PFSK-1 (cell line): ENCODE measurements around the gene PTBP3.

Experiments used
- FOXP2 ChIP-seq: optimal IDR thresholded peaks from 2 replicates; pipeline ENCODE3; 2011; ENCODE audit warnings: borderline replicate concordance, control low read depth, inconsistent platforms; ENCODE audit not compliant: insufficient read depth; ENCODE audit errors: extremely low read length, extremely low read depth
- POLR2AphosphoS5 ChIP-seq: IDR thresholded peaks from 2 replicates; pipeline ENCODE4 v1.6.1; 2012; ENCODE audit warnings: low read depth, mild to moderate bottlenecking, control low read depth, low read length, moderate library complexity
- REST ChIP-seq, 2 experiments: IDR thresholded peaks; 2 replicates each; pipeline versions ENCODE4 v1.6.1 to v1.8.0; 2011 to 2012; ENCODE audit warnings: low read depth in 2 of 2, low read length in 2 of 2, control low read depth in 1 of 2, inconsistent platforms in 1 of 2, mild to moderate bottlenecking in 1 of 2, moderate library complexity in 1 of 2; ENCODE audit not compliant: insufficient read depth in 1 of 2
- SIN3A ChIP-seq: IDR thresholded peaks from 2 replicates; pipeline ENCODE4 v1.6.1; 2012; ENCODE audit warnings: mild to moderate bottlenecking, low read length, moderate library complexity, borderline replicate concordance; ENCODE audit not compliant: insufficient read depth
- TAF1 ChIP-seq: IDR thresholded peaks from 2 replicates; pipeline ENCODE4 v1.6.1; 2012; ENCODE audit warnings: low read length, control low read depth, borderline replicate concordance; ENCODE audit not compliant: insufficient read depth

The PTBP3 gene

GRCh38 chr9:112193572-112194288 lies 139.7 kb downstream of the PTBP3 start:
- TF ChIP-seq FOXP2 (no peak), POLR2AphosphoS5 (no peak), REST (IDR thresholded peaks at IDR 0.05; ENCODE audit: insufficient read depth in 1 of 2, low read depth in 2 of 2, low read length in 2 of 2) (no peak), SIN3A (no peak), TAF1 (no peak)

GRCh38 chr9:112188884-112189283 lies 144.5 kb downstream of the PTBP3 start:
- TF ChIP-seq POLR2AphosphoS5 (no peak), TAF1 (no peak), SIN3A (no peak), REST (IDR thresholded peaks at IDR 0.05; ENCODE audit: insufficient read depth in 1 of 2, low read depth in 2 of 2, low read length in 2 of 2) (no peak), FOXP2 (no peak)

- no peak for TF ChIP-seq SIN3A
- no peak for TF ChIP-seq POLR2AphosphoS5
- no peak for TF ChIP-seq FOXP2
- no peak for TF ChIP-seq TAF1
- TF ChIP-seq REST (IDR thresholded peaks at IDR 0.05; ENCODE audit: insufficient read depth in 1 of 2, low read depth in 2 of 2, low read length in 2 of 2), result no peak
These were observed 146.0 kb downstream of the PTBP3 start for GRCh38 chr9:112187404-112187803.

- TF ChIP-seq FOXP2, result no peak
- no peak for TF ChIP-seq SIN3A
- no peak for TF ChIP-seq TAF1
- no peak for TF ChIP-seq POLR2AphosphoS5
- TF ChIP-seq REST (IDR thresholded peaks at IDR 0.05; ENCODE audit: insufficient read depth in 1 of 2, low read depth in 2 of 2, low read length in 2 of 2), result no peak
These were observed 146.7 kb downstream of the PTBP3 start for GRCh38 chr9:112186695-112187094.
